HUDEP-2 (cell line): ENCODE measurements around the gene MEP1B.
"Not testable (repeated sequence)": the region's sequence is repeated elsewhere in the genome, so short reads cannot be mapped to it uniquely, and the experiment has no call there.

ENCODE experiments used
- DNase-seq, 76 experiments: peaks; one replicate each; lab custom pipeline; 2025; ENCODE audit not compliant: unreplicated experiment in 76 of 76; lab: John Stamatoyannopoulos, UW

The MEP1B gene

GRCh38 chr18:32208577-32208976, 18.7 kb downstream of the MEP1B start:
- DNase-seq = no peak

DNA sequence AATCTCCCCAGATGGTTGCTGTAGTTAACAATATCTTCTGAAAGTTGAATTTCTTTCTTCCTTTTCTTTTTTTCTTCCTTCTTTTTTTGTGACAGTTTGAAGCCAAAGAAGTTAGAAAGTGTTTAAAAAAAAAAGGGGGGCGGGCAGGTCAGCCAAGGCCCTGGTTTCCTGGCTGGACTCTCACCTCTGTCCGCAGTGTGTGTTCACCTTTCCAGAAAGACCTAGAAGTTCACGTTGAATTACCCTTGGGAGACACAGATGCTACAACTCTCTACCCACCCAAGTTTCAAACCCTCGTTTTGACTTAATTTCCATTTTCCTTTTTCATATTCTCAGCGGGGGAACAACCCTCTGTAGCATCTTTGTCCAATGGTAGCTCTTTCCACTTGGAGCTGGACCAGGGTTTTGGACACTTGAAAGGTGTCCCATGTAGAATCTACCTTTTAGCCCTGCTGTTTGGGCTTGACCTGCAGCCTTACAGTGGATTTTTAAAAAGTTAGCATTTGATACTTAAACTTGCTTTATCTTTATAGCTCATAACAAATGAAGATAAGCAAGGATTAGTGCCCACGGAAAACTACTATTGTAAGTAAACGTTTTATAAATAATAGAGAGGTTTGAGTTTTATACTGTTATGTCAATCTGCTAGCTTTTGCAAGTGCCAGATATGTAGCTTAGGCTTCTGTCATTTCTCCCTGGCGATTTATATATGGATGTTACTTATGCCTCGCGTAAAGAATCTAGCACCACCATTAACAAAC, 20.0 kb downstream of the MEP1B start:
- DNase-seq = no peak

DNA sequence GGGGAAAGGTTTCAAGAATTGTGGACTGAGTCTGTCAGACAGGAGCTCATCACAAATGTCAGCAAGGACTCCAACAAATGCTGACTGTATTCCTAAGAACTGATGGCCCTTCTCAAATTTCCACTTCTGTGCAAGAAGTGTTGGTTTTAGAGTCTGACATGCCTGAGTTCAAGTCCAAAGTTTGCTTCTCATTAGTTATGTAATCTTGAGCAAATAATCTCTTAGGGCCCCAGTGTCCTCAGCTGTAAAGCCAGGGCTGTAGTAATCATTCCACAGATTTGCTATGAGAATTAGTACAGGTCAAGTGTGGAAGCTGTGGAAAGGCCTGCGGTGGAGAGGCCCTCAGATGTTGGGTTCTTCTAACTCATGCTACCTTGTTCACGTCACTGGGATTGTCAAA, 23.9 kb downstream of the MEP1B start:
- DNase-seq = no peak

- DNase-seq = no peak
Measured at GRCh38 chr18:32216390-32216789, 26.6 kb downstream of the MEP1B start.

DNA sequence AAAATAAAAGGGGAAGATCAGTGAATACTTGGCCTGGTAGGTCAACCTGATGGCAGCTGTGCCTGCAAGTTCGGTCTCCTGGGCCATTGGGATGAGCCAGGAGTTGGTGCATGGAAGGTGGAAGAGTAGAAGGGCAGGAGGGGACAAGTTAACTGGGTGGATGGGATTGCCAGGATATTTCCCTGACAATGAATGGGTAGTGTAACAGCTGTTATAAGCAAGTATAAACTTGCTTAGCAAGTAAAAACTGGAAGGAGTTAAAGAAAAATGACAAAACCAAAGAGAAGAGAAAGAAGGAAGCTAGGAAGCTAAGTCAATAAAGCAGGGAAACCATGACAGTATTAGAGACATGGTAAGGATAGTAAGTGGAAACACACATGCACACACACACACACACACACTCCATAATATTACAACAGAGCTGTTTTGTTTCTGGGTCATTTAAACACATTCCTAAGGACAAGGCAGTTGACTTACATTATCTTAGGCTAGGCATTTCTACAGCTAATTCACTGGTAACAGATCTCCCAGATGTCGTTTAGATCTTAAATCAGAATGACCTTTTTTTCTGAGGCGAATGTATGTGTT, 29.7 kb downstream of the MEP1B start:
- DNase-seq = no peak

GRCh38 chr18:32233348-32233747, 43.5 kb downstream of the MEP1B start:
- DNase-seq = not testable (repeated sequence)

DNA sequence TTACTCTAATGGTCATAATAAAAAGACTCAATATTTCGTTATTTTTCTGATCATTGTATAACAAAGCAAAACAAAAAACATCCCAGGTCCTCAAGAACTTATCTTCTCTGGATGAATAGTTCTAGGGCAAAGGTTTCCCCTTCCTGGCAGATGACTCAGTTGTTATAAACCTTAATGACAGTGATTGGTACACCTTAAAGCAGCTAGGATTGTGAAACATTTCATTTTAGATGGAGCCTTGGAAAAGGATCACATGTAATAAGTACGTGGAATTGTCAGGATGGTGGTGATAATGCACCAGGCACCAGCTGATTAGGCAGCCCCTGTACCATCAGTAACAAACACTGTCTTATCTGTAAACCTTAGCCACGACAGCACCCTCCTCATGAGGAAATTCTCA, 47.2 kb downstream of the MEP1B start:
- no peak for DNase-seq

- no peak for DNase-seq
Measured at GRCh38 chr18:32238635-32239268, 48.9 kb downstream of the MEP1B start.

DNA sequence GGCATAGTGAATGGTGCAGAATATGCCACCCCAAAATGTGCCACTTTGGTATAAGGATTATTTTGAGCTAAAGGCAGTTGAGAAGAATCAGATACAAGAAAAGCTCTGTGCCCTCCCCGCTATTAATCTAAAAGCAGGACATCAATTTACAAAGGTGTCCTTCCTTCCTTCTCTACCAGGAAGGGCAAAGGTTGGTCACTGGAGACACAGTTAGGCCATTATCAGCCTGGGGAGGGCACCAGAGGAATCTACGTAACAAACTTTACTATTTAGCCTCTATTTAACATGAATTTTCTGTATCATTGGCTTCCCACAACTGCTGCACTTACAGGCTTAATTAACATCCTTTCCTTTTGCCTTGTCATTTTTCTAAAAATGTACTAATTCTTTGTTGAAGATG, 52.6 kb downstream of the MEP1B start:
- DNase-seq = no peak

DNA sequence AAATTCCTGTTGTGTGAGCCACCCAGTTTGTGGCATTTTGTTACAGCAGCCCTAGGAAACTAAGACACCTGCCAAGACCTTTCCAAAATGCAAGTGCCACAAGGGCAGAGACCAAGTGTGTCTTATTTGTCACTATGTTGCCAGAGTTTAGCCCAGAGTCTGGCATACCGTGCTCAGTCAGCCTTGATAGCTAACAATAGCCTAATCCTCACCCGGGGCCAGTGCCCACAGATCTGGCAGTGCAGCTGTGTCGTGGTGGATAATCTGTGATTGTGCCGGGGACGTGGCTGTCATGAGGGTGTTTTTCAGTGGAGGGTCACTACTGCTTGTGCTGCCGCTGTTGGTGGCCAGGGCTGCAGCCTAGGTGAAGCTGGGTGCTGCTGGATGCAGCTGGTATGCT, 53.5 kb downstream of the MEP1B start:
- DNase-seq = no peak

- no peak for DNase-seq
Measured at GRCh38 chr18:32244881-32245280, 55.0 kb downstream of the MEP1B start.

DNA sequence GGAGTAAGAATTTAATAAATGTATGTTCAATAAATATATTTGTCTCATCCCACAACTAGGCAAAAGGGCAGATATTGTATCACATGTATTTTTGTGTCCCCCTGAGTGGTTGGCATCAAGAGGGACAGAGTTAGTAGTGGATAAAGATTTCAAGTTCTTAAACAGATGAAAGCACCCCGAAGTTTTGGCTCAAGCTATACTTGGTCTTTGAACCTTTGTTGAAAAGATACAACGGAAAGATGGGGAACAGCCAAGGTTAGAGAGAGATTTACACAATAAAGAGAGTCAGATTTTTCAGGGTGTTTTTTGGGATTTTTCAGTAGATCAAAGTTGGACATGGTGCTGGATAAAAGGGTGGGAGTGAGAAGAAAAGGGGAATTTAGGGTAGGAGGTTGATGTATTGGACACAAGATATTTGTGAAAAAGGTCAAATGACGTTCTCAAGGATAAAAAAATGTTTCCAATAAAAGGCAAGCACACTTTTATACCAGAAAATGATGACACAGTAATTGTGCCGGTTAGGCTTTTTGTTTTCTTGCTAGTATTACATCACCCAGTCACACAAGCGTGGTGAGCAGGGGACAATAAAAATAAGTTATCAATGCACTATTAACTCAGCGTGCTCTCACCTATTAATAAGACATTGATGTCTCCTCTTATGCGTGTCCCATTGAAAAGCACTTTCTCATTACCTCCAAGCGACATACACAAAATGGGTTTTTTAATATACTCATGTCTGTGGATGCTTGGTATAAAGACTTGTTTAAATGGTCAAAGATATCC, 59.5 kb downstream of the MEP1B start:
- DNase-seq = no peak

DNA sequence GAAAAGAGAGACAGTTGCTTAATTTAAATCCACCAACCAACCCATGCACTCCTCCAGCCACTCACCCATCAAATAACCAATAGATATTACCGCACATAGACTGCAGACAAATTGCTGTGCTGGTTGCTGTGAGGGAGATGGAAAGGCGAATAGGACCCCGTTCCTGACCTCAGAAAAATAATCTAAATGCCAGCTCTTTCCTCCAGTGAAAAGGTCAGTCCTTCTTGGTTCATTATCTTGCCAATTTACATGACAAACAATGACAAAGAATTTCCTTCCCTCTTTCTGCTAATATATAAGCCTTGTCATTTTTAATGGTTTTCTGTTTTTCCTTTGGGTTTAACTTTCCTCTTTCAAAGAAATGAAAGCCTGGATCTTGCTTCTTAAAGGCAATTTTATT, 61.6 kb downstream of the MEP1B start:
- no peak for DNase-seq

GRCh38 chr18:32252141-32252860, 62.5 kb downstream of the MEP1B start:
- DNase-seq = no peak

DNA sequence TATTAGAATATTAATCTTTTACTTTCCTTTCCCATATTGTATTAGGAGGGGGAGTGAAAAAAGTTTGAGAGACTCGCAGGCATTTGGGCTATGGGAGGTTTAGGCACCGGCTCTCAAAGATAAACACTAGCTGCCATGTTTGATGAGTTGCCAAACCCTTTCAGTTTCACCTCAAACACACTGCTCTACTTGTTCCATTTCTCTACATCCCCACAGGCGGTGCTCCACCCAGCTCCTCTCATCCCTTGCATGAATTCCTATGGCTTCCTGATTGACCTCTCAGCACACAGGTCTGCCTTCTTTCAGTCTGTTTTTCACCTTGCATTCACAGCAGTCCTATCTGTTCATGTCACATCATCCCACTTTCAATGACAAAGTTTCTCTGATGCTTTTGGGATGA, 65.7 kb downstream of the MEP1B start:
- no peak for DNase-seq

DNA sequence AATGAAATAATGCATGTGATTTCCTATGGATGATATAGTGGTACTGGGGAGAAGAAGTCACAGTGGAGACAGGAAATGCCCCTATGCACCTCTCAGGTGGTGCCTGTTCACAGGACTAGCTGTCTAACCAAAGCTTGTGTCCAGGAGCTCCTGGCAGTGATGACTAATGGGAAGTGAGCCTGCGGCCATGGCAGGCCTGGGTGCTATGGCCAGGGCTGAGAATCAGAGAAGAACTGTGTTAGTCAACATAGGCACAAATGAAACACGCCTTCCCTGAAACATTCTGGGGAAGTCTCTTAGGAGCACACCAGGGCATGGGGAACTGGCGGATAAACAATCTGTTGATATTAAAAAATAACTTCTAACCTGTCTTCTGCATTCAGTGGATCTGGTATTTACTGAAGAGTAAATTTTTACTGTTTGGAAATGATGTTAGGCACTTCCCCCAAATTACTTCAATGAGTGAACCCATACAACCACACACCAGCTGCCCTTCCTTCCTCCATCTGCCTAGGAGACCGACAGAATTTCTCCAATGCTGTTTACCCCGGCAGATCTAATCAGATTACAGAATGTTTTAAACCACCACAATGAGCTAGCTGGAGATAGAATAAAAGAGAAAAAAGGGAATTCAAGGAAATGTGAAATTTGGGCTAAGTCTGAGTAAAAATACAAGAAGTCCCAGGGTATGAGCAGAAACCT, 67.4 kb downstream of the MEP1B start:
- DNase-seq = no peak

DNA sequence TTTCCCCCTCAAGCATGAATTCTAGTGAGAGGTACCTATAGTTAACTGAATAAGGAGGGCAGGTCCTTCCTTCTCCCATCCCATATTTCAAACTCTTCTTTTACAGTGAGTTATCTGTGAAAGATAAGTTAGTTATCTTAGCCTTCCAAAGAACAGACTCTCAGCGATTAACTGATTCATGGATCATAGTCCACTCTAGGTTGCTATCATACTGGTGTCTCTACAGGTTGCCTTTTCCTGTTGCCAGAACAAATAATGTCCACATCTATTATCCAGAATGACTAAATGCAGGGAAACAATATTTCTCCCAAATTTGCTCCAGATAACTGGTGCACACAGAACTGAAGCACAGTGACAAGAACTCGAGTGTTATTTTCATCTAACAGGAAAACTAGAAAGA, 68.3 kb downstream of the MEP1B start:
- DNase-seq = no peak

GRCh38 chr18:32258558-32259204, 68.8 kb downstream of the MEP1B start:
- no peak for DNase-seq

DNA sequence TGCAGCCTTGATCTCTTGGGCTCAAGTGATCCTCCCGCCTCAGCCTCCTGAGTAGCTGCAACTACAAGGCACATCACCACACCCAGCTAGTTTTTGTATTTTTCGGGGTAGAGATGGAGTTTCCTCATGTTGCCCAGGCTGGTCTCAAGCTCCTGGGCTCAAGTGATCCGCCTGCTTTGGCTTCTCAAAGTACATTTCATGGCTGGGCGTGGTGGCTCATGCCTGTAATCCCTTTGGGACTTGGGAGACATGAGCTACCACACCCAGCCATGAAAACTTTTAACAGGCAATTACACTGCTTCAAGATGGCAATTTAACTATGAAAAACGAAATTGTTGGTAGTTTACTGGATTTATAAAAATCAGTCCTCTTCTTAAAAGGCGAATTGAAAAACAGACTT, 69.7 kb downstream of the MEP1B start:
- DNase-seq = no peak

DNA sequence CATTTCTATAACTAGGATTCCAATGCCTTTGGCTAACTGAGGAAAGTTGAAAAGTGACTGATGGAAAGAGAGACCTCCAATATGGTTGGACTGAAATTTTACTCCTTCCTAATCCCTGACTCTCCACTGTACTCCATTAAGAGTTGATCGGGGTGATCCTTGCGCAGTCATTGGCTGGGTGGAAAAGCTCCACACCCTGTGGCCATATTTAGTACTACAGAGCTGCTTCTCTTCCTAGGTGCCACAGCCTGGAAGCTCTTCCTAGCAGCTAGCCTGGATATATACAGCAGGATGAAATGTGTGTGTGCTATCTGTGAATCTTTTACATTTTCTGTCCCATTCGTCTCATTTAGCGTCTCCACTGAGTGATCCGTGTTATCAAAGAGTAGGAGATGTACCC, 71.2 kb downstream of the MEP1B start:
- DNase-seq = no peak
